Sigmoid colon (tissue), 7 donors: ENCODE measurements around the gene HIF1AN. TPM values are rescaled to one million over a fixed set of nuclear protein-coding genes. Genes with fewer than 3 reads are reported as not detected.

ENCODE experiments used
- DNase-seq: peaks from one replicate; pipeline ENCODE4 v3.0.0-alpha.2; 2019
- H3K27ac ChIP-seq, 4 donors: fragments of 200-600 bp; sonication (generic); one replicate each; pipeline ENCODE4 v1.5.1; 2016 to 2019; ENCODE audit warnings: mild to moderate bottlenecking in 1 of 4
- H3K27me3 ChIP-seq, 3 donors: fragments of 200-600 bp; sonication (generic); one replicate each; pipeline ENCODE4 v1.5.1; 2019; ENCODE audit warnings: mild to moderate bottlenecking in 1 of 3
- H3K36me3 ChIP-seq, 4 donors: fragments of 200-600 bp; sonication (generic); one replicate each; pipeline ENCODE4 v1.5.1; 2016 to 2019
- H3K4me1 ChIP-seq, 4 donors: fragments of 200-600 bp; sonication (generic); one replicate each; pipeline ENCODE4 v1.5.1; 2017 to 2019
- H3K4me3 ChIP-seq, 4 donors: fragments of 200-600 bp; sonication (generic); one replicate each; pipeline ENCODE4 v1.5.1; 2017 to 2019; ENCODE audit warnings: mild to moderate bottlenecking in 2 of 4, moderate library complexity in 1 of 4
- H3K9me3 ChIP-seq, 4 donors: fragments of 200-600 bp in 3 of 4; sonication (generic) in 3 of 4; one replicate each; pipeline versions ENCODE4 v1.5.1 to v1.6.1; 2013 to 2019
- EP300 ChIP-seq, 4 donors: sonication (generic); formaldehyde crosslinking; IDR thresholded peaks; one replicate each; pipeline ENCODE4 v1.6.1; 2017; ENCODE audit warnings: antibody characterized with exemption in 4 of 4
- POLR2A ChIP-seq, 2 donors: fragments of 450-650 bp; IDR thresholded peaks; one replicate each; pipeline ENCODE4 v1.6.1; 2016; ENCODE audit warnings: antibody characterized with exemption in 2 of 2, mild to moderate bottlenecking in 2 of 2, moderate library complexity in 2 of 2
- POLR2AphosphoS5 ChIP-seq, 4 donors: sonication (generic); formaldehyde crosslinking; IDR thresholded peaks; one replicate each; pipeline ENCODE4 v1.6.1; 2017; ENCODE audit warnings: antibody characterized with exemption in 4 of 4
- WGBS, 2 donors: extraction: QIAGEN DNeasy Blood & Tissue Kit; methylation state at CpG; one replicate each; pipeline ENCODE4 v1.1.7; 2013; 5-methylcytosine and 5-hydroxymethylcytosine counted together
- intact Hi-C: fragments of 100-400 bp; cut with DNase I; formaldehyde crosslinking; loops from one replicate; pipeline ENCODE4 v1.15.1; 2023
- polyA plus RNA-seq, 3 donors: library from polyadenylated mRNA; stranded (reverse); fragments of 200-250 nt; gene quantifications; one replicate each; pipeline ENCODE4 v1.2.3, GENCODE V29; 2013
- total RNA-seq, 4 donors: library from RNA; depleted of rRNA; stranded (reverse); fragments of >200 nt; gene quantifications; one replicate each; pipeline ENCODE4 v1.1.0, GENCODE V29; 2016
- TF ChIP-seq, protein P1 (sequence below), 4 experiments: fragments of 450-650 bp in 3 of 4; fragments of 200-600 bp in 1 of 4; IDR thresholded peaks; one replicate each; pipeline ENCODE4 v1.5.1; 2016 to 2019; ENCODE audit warnings: antibody characterized with exemption in 4 of 4, mild to moderate bottlenecking in 3 of 4, moderate library complexity in 2 of 4
- donor health status: healthy with polysubstance abuse.
- donor health status: Bipolar disorder and iron deficiency.
- donor health status: healthy.

HIF1AN gene
- total and polyA plus RNA-seq, 7 donors, result 4.2 to 23.8 (median 13.2) TPM

DNA sequence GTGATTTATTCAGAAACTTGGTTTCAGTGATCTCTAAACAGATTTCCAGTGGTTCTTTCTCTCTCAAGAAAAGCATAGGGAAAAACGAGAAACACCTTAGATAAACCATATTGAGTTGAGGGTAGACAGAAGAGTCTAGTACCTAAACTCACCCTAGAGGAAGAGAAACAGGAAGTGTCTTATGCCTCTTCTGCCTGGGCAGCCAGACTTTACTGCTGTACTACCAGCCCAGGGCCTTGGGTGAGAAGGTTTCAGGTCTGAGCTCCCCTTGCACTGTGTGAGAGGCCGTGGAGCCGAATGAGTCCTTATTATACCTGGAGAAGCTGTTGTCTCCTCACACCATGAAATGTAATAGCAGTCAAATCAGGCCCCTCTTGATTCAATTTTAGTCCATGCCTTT is 18.2 kb downstream of the HIF1AN start:
- H3K9me3 ChIP-seq, result no peaks in the 10 kb centered on the region
- no peaks in the 10 kb centered on the region for H3K27me3 ChIP-seq
- no peaks in the 10 kb centered on the region for H3K4me1 ChIP-seq
- DNase-seq, result no peak
- no peak overlapping the region for H3K27ac ChIP-seq
- intact Hi-C loops, result no loop called here
- 90% methylated on average over 3 of the region's 3 CpGs for WGBS, 2 donors
- TF ChIP-seq POLR2AphosphoS5 (IDR thresholded peaks at IDR 0.05) (no peak), POLR2A (IDR thresholded peaks at IDR 0.05) (no peak), EP300 (IDR thresholded peaks at IDR 0.05) (no peak)
- TF ChIP-seq, protein P1, sequence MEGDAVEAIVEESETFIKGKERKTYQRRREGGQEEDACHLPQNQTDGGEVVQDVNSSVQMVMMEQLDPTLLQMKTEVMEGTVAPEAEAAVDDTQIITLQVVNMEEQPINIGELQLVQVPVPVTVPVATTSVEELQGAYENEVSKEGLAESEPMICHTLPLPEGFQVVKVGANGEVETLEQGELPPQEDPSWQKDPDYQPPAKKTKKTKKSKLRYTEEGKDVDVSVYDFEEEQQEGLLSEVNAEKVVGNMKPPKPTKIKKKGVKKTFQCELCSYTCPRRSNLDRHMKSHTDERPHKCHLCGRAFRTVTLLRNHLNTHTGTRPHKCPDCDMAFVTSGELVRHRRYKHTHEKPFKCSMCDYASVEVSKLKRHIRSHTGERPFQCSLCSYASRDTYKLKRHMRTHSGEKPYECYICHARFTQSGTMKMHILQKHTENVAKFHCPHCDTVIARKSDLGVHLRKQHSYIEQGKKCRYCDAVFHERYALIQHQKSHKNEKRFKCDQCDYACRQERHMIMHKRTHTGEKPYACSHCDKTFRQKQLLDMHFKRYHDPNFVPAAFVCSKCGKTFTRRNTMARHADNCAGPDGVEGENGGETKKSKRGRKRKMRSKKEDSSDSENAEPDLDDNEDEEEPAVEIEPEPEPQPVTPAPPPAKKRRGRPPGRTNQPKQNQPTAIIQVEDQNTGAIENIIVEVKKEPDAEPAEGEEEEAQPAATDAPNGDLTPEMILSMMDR (IDR thresholded peaks at IDR 0.05), result no peak
- no peak overlapping the region for H3K4me3 ChIP-seq
- peaks cover 3 to 63% (median 11%) of the 10 kb centered on the region in 4 donors for H3K36me3 ChIP-seq

DNA sequence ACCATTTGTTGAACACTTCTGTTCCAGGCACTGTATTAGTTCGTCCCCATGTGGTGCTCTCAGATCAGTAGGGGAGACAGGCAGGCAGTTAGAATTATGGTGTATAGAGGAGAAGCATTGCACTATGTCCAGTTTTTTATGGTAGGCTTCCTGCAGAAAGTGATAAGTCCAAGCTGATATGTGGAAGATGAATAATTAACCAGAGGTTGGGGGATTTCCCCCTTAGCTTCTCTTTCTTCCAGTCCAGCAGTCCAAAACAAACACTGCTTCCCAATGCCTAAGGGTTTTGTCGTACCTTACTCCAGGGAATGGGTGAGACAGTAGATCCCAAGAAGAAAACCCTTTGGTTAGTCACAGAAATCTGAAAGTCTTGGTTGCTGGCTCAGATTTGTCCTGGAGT is 19.2 kb downstream of the HIF1AN start:
- intact Hi-C loops, result no loop called here
- no peaks in the 10 kb centered on the region for H3K4me1 ChIP-seq
- H3K36me3 ChIP-seq, result peaks cover 1 to 60% (median 5%) of the 10 kb centered on the region in 4 donors

DNA sequence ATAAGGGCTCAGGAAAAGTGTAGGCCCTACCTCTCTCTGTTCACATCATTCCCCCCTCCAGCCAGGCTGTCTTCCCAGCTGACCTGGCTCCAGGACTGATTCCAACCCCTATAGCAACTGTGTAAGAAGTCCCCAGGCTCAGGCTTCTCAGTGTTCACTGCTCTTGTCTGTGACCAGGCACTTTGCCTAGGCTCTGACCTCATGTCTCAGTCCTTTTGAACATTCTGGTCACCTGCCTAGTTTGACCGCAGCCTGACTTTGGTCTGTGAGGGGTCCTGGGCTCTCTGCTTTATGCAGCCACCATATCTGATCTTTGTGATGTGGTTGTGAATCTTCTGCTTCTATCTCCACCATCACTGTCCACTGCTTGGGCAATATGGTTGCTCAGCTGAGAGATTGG is 24.5 kb downstream of the HIF1AN start:
- intact Hi-C loops, result loop anchor here (5.0 kb wide), 1 partner anchor 182 kb away; no protein-coding TSS in a partner anchor
- H3K4me1 ChIP-seq, result peaks cover 0 to 13% (median 11%) of the 10 kb centered on the region in 4 donors
- DNase-seq, result no peak
- H3K36me3 ChIP-seq, result peaks cover 0 to 44% (median 1%) of the 10 kb centered on the region in 4 donors
- H3K27ac ChIP-seq, result no peak overlapping the region
- H3K9me3 ChIP-seq, result no peaks in the 10 kb centered on the region
- TF ChIP-seq EP300 (IDR thresholded peaks at IDR 0.05) (no peak), POLR2AphosphoS5 (IDR thresholded peaks at IDR 0.05) (no peak), POLR2A (IDR thresholded peaks at IDR 0.05) (no peak)
- TF ChIP-seq, protein P1 (IDR thresholded peaks at IDR 0.05), result no peak
- H3K4me3 ChIP-seq, result no peak overlapping the region
- peaks cover 16 to 49% (median 35%) of the 10 kb centered on the region in 3 donors for H3K27me3 ChIP-seq
- WGBS, 2 donors, result 94 to 99% methylated on average over 1 of the region's 1 CpG

More for the DNA sequence above, 19.2 kb downstream of the HIF1AN start:
- H3K9me3 ChIP-seq, result no peaks in the 10 kb centered on the region
- no peak overlapping the region for H3K27ac ChIP-seq
- DNase-seq, result no peak
- no peak for TF ChIP-seq POLR2A (IDR thresholded peaks at IDR 0.05)
- TF ChIP-seq EP300 (IDR thresholded peaks at IDR 0.05), result no peak
- TF ChIP-seq POLR2AphosphoS5 (IDR thresholded peaks at IDR 0.05), result no peak
- TF ChIP-seq, protein P1 (IDR thresholded peaks at IDR 0.05), result no peak
- H3K27me3 ChIP-seq, result no peaks in the 10 kb centered on the region
- 22 to 77% methylated on average over 2 of the region's 2 CpGs for WGBS, 2 donors
- H3K4me3 ChIP-seq, result no peak overlapping the region

DNA sequence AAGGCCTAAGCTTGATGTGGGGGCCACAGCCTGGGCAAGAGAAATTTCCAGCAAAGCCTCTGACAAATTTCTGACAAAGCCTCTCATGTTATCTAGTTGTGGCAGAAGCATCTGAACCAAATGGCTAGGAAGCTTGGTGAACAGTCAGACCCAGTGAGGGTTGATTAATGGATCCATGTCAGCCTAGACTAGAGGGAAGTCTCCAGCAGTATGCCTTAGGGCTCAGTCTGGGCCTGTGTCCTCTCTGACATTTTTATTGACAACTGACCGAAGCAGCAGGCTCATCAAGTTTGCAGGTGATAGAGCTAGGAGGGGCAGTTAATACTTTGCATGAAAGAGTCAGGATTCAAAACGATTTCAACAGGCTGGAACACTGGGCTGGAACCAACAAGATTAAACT is 25.3 kb downstream of the HIF1AN start:
- Histone ChIP-seq H3K4me1 (peaks cover 0 to 13% (median 11%) of the 10 kb centered on the region in 4 donors), H3K9me3 (no peaks in the 10 kb centered on the region), H3K36me3 (peaks cover 0 to 36% (median 1%) of the 10 kb centered on the region in 4 donors), H3K27me3 (peaks cover 19 to 56% (median 42%) of the 10 kb centered on the region in 3 donors), H3K4me3 (no peak overlapping the region), H3K27ac (no peak overlapping the region)
- WGBS, 2 donors, result 49 to 65% methylated on average over 2 of the region's 2 CpGs
- TF ChIP-seq POLR2A (IDR thresholded peaks at IDR 0.05) (no peak), POLR2AphosphoS5 (IDR thresholded peaks at IDR 0.05) (no peak), EP300 (IDR thresholded peaks at IDR 0.05) (no peak)
- TF ChIP-seq, protein P1 (IDR thresholded peaks at IDR 0.05), result no peak
- intact Hi-C loops, result loop anchor here (5.0 kb wide), 1 partner anchor 181 kb away; no protein-coding TSS in a partner anchor
- no peak for DNase-seq
